Measurements from ENCODE around the gene MAGEC3.
"Not testable (repeated sequence)": the region's sequence is repeated elsewhere in the genome, so short reads cannot be mapped to it uniquely, and the experiment has no call there.

The MAGEC3 gene, protein sequence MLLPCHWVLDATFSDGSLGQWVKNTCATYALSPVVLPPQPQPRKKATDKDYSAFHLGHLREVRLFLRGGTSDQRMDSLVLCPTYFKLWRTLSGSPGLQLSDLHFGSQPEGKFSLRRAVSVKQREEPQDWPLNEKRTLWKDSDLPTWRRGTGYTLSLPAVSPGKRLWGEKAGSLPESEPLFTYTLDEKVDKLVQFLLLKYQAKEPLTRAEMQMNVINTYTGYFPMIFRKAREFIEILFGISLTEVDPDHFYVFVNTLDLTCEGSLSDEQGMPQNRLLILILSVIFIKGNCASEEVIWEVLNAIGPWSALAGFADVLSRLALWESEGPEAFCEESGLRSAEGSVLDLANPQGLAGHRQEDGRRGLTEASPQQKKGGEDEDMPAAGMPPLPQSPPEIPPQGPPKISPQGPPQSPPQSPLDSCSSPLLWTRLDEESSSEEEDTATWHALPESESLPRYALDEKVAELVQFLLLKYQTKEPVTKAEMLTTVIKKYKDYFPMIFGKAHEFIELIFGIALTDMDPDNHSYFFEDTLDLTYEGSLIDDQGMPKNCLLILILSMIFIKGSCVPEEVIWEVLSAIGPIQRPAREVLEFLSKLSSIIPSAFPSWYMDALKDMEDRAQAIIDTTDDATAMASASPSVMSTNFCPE

GRCh38 chrX:141838016-141838415, at the start of gene MAGEC3:
Gene MAGEC3 (plus strand): TSS chrX:141838316. CDS start chrX:141838316, 0 bp downstream.
- DNase-seq (ENCODE audit: low spot score) = no peak

DNA sequence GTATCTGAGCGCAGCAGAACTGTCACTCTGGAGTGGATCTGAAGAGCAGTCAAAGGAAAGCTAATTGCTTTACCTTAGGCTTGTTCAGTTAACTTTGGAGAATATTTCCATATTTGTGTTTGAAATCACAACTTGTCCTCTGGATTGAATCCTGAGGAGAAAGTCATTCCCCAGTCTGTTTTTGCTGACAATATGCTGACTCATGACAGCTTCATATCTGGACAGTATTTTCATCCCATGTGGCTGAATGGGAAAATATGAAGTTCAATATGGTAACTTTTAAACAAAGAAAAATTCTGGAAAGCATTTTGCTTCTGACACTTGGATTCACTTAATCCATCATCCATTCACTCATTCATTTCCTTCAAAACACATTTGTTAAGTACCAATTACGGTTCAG, 46.3 kb upstream of the MAGEC3 start:
- DNase-seq (ENCODE audit: low spot score) = no peak

GRCh38 chrX:141811438-141811837, 26.7 kb upstream of the MAGEC3 start:
- no peak for DNase-seq (ENCODE audit: low spot score)

DNA sequence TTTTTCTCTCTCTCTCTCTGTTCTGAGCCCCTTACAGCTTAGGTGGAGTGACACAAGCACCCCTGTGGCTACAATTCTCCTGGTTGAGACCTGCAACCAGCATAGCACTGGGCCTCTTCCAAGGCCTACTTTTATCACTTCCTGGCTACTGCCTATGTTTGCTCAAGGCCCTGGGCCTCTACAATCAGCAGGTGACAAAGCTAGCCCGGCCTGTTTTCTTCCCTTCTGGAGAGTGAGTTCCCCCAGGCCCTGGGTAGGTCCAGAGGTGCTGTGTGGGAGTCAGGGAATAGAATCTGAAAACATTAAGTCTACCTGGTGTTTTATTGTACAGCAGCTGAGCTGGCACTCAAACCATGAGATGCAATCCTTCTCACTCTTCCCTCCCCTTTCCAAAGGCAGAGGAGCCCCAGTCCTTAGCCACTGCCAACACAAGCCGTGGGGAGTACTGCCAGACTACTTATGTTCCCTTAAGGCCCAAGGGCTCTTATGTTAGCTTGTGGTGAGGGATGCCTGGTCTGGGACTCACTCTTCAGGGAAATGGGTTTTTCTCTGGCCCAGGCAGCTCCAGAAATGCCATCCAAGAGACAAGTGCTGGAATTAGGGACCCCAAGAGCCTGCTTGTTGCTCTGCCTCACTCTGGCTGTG, 23.8 kb upstream of the MAGEC3 start:
- no peak for DNase-seq (ENCODE audit: low spot score)

DNA sequence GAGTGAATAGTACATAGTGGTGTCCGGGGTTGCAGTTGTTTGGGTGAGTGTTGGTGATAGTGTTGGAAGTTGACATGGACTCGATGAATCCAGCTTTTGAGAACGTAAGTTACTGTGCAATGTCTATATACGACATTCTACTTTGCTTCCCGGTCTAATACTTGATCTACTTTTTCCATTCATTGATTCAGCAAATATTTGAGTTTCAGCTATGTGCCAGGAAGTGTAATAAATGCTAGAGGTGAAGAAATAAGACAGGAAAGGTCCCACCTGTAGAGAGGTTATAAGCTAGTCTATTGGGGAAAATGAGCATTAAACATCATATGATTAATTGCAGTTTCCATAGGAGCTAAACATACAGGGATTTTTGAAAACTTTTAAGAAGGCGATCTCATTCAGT, 22.2 kb upstream of the MAGEC3 start:
- DNase-seq (ENCODE audit: low spot score) = no peak

DNA sequence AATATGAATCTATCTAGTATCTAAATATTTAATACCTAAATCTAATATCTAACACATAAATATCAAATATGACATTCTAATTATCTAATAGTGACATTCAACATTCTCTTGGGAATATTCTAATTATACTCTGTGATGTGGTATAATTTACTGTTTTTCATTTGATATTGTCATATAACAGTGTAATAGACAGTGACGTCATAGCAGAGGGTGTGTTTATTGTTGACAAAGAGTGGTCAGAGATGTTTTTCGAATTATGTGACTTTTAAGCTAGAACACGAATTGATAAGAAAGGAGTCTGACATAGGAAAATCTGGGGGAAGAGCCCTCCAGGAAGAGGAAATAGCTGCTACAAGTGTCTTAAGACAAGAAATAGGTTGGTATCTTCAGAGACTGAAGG, 5.9 kb upstream of the MAGEC3 start:
- DNase-seq (ENCODE audit: low spot score) = no peak

DNA sequence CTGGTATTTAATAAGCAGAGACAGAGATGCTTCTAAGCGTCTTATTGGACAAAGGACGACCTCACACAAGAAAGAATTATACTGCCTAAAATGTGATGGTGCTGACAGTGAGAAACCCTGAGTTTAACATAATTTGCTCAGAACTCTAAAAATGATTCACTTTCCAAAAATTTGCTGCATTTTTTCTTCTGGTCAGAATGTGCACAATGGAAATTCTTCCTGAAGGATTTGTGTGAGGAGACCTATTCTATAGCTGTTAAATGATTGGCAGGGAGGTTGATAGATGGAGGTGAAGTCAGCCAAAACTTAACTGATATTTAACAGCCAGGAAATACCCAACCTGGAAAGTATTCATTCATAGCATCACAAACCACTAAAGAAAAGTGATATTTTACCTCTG, 1.7 kb downstream of the MAGEC3 start:
- no peak for DNase-seq (ENCODE audit: low spot score)

DNA sequence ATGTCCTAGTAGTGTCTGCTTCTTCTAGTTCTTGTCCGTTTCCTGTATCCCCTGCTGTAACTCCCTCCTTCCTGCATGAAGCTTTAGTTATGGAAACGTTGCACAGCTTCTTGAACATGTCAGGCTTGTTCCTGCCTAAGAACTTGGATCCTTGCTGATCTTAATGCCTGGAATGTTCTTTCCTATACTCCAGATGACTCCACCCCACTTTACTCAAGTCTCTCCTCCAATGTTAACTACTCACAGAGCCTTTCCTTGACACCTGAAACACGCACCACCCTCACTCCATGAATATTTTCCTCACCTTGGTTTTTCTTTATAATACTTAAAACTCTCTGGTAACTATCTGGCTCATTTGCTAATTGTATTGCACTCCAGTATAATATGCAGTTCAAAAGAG, 19.4 kb downstream of the MAGEC3 start:
- no peak for DNase-seq (ENCODE audit: low spot score)

GRCh38 chrX:141879616-141880015, 41.5 kb downstream of the MAGEC3 start:
- no peak for DNase-seq (ENCODE audit: low spot score)

GRCh38 chrX:141888811-141889210, 50.7 kb downstream of the MAGEC3 start:
- not testable (repeated sequence) for DNase-seq (ENCODE audit: low spot score)

GRCh38 chrX:141894733-141895132, 56.6 kb downstream of the MAGEC3 start:
- no peak for DNase-seq (ENCODE audit: low spot score)

DNA sequence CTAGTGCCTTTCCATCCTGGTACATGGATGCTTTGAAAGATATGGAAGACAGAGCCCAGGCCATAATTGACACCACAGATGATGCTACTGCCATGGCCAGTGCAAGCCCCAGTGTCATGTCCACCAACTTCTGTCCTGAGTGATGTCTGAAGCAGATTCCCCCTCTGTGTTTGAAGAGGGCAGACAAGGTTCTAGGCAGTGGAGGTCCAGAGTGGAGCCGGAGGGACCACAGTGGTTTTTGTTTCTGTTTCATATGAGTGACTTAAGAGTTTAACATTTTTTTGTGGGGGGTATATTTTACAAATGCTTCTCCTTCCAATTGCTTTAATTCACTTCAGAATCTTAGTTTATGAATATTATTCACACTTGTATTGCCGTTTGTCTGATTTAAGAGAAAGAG, 59.6 kb downstream of the MAGEC3 start:
- no peak for DNase-seq (ENCODE audit: low spot score)

- no peak for DNase-seq (ENCODE audit: low spot score)
These were observed 64.2 kb downstream of the MAGEC3 start for GRCh38 chrX:141902366-141902765.

DNA sequence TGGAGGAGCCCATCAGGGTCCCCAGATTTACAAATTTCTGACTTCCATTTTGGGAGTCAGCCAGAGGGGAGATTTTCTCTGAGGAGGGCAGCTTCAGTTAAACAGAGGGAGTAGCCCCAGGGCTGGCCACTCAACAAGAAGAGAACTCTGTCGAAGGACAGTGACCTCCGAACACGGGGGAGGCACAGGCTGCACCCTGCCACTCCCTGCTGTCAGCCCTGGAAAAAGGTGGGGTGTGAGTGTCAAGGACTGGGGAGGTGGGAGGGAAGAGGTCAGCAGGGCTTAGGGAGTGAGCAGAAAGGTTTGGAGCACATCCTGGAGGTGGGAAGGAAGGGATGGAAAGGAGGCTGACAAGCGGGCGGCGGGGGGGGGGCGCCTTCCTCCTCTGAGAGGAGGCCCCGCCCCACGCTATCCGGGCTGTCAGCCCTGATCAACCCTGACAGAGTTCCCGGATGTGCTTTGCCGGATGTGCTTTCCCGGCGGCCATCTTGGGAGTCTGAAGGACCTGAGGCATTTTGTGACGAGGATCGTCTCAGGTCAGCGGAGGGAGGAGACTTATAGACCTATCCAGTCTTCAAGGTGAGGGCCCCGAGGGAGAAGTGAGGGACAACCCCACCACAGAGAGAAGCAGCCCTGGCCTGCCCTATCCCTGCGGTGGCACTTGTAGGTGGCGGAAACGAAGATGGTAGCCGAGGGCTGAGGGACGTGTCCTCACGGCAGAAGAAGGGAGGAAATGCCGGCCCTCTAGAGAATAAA, 65.5 kb downstream of the MAGEC3 start, which contains the start of gene MAGEC1:
MAGEC1 (plus strand) TSS at position 495 of the 756 bp plus-strand sequence. CDS start 1,179 bp downstream, outside the sequence.
- no peak for DNase-seq (ENCODE audit: low spot score)

DNA sequence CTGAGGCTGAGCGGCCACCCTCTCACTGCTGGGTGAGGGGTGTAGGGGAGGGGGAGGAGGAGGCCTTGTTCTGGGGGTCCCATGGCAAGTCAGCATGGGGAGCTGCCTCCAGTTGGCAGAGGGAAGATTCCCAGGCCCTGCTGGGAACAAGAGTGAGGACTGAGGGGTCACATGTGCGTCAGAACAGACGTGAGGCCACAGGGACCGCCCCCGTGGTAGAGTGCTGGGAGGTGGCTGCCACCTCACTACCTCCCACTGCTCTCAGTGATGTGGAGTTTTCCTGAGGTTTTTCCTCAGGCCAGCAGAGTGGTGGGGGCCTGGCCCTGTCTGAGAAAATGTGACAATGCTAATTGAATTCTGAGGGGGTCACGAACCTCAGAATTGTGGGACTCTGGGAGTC, 66.1 kb downstream of the MAGEC3 start:
- DNase-seq (ENCODE audit: low spot score) = no peak

DNA sequence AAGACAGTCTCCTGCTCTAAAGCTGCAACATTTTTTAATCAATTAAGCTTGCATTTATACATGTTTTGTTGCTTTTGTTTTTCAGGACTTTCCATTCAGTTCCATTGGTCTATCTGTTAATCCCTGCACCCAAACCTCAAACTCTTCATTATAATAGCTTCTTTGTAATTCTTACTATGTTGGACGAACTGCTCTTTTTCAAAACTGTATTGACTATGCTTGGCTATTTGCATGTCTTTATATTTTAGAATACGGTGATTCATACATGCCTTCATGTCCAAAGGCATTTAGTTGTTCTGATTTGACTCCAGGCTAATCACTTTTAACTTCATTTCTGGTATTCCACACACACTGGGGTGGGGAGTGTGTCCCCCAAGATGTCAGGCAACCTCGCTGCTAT, 79.7 kb downstream of the MAGEC3 start:
- DNase-seq (ENCODE audit: low spot score) = no peak

DNA sequence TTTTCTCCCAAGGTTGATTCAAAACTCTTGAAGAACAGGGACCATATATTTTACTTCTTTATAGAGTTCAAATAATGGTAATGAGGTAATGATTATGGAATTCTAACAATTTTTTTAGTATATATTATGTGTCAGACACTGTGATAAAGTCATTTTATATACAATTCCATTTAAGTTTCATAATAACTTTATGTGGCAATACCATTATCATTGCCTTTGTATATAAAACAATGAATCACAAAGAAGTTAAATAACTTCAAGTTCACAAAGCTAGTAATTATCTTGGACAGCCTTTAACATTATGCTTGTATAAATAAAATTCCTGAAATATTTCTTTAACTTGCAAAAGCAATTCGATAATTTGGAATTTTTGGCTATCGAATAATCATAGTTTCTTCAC, 86.2 kb downstream of the MAGEC3 start:
- DNase-seq (ENCODE audit: low spot score) = no peak

GRCh38 chrX:141928432-141928831, 90.3 kb downstream of the MAGEC3 start:
- no peak for DNase-seq (ENCODE audit: low spot score)

DNA sequence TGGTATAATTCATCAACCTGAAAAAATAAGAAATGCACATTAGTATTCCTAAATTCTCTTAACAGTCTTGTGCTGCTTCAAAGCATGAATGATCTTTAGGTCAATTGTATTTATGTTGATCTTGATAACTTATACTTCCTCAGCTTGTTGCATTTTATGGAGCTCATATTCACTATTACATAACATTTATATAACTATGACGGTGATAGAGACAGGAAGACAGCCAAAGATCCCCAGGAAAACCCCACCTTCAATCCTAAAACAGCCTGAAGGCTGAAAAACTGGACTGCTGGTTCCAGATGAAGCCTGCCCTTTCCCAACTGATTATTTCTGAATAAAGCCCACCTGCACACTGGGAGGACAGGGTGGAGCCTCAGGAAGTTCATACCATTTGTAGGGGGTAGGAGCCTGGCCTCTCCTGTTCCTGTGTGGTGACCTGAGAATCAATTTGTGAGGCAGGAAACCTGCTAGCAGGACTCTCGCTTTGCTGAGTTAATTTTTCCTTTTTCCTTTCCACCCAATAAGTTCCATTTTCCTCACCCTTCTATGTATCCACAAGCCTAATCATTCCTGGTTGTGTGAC, 96.0 kb downstream of the MAGEC3 start:
- no peak for DNase-seq (ENCODE audit: low spot score)

DNA sequence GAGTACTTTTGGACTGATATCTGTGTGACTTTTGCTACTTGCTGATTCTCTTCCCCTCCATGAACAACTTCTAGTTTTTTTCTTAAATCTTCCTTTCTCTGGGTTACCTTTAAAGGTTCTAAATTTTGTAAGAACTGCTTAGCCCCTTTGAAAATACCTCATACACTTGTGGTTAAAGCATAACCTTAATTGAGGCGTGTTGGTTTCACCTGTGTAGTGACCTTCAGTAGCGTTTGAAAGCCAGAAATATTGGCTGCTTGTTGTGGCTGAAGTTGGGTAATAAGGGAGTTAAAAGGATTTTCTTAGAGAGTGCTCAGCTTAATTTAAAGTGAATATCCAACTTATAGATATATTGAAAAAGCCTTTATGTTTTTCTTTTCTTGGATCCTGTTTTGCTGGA, 97.5 kb downstream of the MAGEC3 start:
- no peak for DNase-seq (ENCODE audit: low spot score)

DNA sequence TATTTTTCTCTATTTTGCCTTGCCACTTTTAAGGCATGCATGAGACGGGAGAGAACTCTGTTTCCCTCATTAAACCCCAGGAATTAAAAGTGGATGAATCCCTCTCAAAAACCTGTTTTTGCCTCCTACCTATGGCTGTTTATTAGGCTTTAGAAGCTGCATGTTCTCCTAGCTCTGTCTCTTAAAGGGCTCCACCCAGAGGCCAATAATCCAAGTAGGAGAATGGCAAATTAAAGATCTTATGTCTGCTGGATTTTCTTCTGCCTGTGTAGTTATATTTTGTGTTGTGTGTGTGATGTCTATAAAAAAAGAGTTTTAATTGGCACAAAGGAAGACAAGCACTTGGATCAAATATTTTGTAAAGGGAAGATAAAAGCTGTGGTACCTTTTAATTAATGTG, 98.0 kb downstream of the MAGEC3 start:
- no peak for DNase-seq (ENCODE audit: low spot score)

- no peak for DNase-seq (ENCODE audit: low spot score)
These were observed 103.1 kb downstream of the MAGEC3 start for GRCh38 chrX:141941234-141941633.
